HG03521 (cell line): Measurements from ENCODE around the gene GRAP2.

ENCODE experiments used
- ATAC-seq: cut with Tn5 transposase; IDR thresholded peaks from one replicate; pipeline ENCODE4 v1.9.1; 2021; ENCODE audit warnings: mild to moderate bottlenecking, moderate library complexity; ENCODE audit not compliant: unreplicated experiment

The GRAP2 gene

GRCh38 chr22:39923696-39924095, 22.8 kb downstream of the GRAP2 start:
- no peak for ATAC-seq

DNA sequence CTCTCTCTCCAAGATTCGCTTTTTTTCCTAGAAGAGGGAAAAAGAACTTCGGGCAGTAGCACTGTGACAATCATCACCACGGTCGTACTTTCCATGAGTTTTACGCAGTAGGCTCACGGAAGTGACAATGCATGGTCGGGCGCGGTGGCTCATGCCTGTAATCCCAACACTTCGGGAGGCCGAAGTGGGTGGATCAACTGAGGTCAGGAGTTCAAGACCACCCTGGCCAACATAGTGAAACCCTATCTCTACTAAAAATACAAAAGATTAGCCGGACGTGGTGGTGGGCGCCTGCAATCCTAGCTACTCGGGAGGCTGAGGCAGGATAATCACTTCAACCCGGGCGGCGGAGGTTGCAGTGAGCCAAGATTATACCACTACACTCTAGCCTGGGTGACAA, 23.4 kb downstream of the GRAP2 start:
- ATAC-seq = no peak

- ATAC-seq = no peak
These were observed 24.4 kb downstream of the GRAP2 start for GRCh38 chr22:39925273-39925672.

DNA sequence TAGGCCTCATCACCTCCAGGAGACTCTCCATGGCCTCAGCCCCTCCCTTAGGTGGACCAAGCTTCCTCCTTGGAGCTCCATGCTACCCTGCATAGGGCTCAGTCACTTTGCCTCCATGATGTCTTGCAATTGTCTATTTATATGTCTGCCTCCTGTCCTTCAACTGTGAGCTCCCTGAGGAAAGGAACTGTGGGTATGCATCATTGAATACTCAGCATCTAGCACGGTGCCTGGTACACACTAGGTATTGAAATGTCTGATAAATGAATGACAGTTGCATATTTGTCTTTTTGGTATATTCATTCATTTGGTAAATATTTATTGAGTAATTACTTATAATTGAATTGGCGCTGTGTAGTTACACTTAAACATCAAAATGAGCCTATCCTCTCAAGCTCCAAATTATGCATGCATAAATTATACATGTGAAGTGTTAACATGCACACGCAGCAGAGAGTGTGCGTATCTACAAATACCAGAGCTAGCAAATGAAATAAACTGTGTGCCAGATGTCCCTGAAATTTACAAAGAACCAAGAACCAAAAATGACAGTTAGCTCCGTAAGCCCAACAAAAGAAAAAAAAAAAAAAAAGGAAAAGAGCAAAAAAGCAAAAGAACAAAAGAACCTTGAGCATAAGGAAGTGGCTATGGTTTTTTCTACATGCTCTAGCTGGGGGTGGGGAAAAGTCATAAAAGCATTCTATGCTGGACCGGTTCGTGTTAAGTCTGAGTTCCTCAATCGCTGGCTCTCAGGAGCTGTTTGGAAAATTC, 25.2 kb downstream of the GRAP2 start:
- no peak for ATAC-seq

DNA sequence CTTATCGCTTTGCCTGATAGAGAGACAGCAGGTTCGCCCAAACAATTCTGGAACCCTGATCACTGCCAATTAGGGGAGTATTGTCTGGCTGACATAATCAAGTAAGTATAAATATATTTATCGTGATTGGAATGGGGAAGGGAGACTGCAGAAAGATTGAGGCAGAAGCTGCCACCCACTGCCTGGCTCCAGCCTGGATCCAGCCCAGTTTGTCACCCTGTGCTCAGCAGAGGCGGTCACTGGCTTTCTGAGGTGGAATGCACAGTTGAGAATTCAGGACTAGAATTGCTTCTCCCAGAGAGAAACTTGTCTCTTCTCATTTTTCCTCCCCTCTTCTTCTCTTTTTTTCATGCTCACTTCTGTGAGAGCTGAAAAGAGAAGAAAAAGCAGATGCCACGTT, 25.9 kb downstream of the GRAP2 start:
- no peak for ATAC-seq

DNA sequence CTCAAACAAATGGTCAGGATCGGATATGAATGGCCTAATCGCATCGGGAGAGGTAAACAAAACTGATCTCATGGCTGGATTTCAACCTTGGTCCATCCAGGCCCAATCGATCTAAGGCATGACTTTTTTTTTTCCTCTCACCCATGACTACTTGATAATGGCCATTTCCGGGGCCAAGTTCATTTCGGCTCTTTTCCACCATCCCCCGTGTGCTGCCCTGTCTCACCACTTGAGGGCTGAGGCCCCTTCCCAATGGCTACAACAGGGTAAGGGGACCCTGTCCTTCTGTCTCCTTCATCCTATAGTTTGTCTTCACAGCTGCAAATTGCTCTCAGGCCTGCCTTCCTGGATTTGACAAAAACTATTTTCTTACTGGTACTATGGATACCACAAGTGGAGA, 26.7 kb downstream of the GRAP2 start:
- ATAC-seq = no peak

- no peak for ATAC-seq
These were observed 27.9 kb downstream of the GRAP2 start for GRCh38 chr22:39928536-39929520.

DNA sequence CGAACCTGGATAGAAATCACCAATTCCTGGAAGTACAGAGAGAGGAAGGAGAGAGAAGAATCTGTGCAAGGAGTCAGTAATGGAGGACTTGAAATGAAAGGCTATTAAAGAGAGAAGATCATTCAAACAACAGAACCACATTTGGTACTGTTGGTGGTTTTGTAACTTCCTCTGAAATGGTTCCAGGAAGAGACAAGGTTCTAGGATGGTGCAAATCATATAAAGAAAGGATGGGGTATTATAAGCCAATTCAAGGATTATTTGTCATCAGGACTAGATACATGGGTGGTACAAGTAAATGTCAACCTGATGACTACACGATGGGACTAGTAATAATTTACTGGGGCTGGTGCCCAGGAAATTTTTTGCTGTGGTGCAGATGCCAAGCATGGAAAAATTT, 30.4 kb downstream of the GRAP2 start:
- ATAC-seq = no peak

GRCh38 chr22:39932166-39932565, 31.3 kb downstream of the GRAP2 start:
- ATAC-seq = no peak

DNA sequence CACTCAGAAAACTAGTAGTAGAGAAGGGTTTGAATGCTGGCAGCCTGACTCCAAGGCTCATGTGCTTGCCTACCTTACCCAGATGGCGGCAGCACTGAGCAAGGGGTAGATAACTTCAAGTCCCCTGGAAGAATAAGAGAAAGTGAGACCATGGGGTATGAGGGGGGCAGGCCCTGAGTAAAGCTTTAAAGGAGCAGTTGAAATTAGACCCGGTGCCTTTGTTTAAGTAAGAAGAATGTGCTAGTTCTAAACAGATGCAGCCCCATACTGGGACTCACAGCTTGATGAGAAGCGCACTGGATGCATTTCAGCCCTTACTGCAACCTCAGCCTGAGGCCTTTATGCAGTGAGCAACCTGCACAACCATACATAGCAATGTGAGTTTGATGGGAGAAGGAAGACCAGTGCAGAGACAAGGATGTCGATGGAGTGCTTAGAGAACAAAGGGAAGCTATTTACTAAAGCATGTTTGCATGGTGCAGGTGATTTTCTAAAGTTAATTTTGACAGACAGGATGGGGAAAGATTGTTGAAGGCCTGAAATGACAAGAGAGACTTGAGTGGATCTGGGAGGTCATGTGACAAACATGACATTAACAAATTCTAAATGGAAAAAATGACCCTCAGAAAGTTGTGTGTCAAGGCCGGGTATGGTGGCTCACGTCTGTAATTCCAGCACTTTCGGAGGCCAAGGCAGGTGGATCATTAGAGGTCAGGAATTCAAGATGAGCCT, 32.2 kb downstream of the GRAP2 start:
- no peak for ATAC-seq

GRCh38 chr22:39933741-39934140, 32.9 kb downstream of the GRAP2 start:
- no peak for ATAC-seq

- no peak for ATAC-seq
These were observed 34.2 kb downstream of the GRAP2 start for GRCh38 chr22:39935116-39935515.

DNA sequence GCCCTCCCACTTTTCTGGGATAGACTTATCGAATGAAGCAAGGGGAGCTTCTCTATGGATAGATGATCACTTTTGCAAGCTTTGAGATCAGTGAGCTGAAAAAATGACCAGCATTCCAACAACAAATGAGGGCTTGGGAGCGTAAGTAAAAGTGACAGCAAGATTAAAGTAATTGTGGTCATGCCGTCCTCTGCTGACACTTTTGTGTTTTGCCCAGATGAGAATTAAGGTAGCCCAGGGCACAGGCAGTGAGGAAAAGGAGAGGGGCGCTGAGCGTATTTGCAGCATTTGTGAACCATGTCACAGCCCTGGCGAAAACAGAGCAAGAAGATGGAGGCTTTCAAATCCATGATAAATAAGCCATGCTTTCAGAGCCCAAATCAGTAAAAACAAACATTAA, 34.7 kb downstream of the GRAP2 start:
- ATAC-seq = no peak

GRCh38 chr22:39936523-39937145, 35.8 kb downstream of the GRAP2 start:
- no peak for ATAC-seq

DNA sequence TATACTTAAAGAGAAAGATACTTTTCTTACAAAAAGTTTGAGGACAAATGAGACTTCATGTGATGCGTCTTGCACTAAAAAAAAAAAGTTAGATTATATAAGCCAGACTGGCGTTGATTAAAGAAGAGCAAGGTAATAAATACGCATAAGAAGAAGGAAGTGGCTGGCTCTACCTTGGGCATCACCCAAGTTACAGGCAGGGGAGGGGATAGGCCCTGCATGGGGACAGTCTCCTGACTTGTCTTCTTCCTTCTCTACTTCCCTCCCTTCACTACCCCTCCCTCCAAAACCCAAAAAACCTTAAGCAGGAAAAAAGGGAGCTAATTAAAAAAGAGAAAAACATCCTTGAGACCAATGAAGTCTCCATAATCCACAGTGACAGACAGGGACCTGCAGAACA, 37.0 kb downstream of the GRAP2 start:
- no peak for ATAC-seq

DNA sequence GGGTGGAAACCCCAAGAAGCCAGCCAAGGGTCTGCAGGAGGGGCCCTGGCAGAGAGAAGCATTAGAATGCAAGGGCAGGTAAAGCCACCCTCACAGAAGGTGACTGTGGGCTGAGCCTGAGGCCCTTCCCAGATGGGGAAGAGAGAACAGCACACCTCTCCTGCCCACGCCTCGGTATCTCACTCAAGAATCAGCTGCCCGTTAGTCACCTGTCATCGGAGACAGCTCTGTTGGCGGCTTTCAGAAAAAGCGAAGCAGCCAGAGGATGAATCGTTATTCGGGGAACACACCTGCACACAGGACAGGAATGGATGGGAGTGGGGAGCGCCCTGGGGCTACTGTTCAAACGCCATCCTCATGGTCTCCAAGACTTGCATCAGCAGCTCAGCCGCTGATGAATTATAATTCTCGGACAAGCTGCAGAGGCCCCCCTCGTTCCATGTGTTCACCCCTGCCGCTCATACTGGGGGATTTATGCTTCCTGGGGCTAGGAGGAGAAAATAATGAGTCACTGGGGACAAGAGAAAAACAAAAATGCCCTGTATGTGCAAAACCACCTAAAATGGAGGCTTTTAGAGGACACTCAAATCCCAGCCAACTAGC, 37.7 kb downstream of the GRAP2 start:
- no peak for ATAC-seq

DNA sequence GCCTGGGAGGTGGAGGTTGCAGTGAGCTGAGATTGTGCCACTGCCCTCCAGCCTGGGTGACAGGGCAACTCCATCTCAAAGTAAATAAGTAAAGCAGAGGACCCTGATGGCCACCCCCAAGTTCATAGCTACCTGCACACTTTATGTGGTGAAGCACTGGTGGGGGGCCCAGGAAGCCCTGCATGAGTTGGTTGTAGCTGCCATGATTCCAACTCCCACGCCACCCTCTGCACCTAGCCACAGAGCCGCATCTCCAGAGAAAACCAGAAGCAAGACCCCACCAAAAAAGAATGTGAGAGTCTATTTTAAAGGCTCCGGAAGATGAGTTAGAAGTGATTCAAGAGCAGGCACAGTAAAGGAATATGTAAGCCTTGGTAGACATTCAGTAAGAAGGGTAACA, 38.9 kb downstream of the GRAP2 start:
- ATAC-seq = no peak

DNA sequence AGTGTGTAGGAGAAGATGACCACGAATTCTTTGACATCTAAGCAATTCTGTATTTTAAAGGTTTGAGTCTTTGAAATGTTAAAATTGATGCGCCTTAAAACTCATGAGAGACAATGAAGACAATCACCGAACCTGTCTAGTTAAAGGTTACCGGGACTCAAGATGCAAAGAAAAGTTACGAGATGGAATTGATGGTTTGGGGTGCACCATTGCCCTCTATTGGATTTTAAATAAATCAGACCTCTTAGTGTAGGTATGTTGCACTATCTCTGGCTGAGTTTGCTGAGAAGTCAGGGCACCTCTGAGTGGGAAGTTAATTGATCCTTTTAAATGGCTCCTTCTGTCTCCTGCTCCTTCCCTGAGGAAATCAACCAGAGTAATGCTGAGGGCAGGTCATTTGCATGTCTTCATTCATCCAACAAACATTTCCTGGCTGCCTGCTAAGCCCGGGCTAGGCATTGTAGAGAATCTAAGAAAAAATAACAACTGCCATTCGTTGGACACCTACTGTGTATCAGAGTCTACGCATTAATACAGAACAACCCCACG, 39.9 kb downstream of the GRAP2 start:
- no peak for ATAC-seq

DNA sequence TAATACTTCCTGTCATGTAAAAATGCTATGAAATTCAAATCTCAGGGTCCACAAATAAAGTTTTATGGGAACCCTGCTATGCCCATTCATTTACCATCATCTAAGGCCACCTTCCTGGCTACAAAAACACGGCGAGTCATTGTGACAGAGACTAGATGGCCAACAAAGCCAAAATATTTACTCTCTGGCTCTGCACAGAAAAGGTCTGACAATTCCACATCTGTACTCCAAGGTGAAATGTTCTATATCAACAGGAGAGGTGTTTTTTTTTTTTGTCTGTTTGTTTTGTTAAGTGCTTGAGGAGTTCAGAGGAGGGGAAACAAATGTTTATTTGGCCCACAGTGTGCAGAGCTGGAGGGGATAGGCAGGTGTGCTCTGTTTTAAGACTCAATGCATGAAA, 40.7 kb downstream of the GRAP2 start:
- ATAC-seq = no peak
